ENCODE results near the gene GLS.

Gene GLS

DNA sequence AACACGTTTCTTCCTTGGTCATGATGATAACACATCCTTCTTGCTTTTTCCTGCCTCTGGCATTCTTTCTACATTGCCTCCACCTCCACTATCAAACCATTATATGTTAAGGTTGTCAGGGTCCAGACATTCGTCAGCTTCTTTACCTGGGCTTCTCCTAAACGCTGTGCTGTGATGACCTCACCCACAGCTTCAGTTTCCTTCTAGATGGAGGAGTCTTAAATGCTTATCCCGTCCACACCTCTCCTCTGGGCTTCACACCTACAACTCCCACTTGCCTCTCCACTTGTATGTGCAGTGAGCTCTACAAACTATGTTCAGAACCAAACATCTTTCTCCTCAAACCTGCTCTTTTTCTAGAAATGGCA is 134.0 kb downstream of the GLS start:
- Mint-ChIP-seq H3K4me3 (no peak overlapping the region), H3K4me1 (no peaks in the 10 kb centered on the region), H3K9me3 (peaks cover 5% of the 10 kb centered on the region), H3K27me3 (ENCODE audit: low read depth, poor library complexity) (peaks cover 8% of the 10 kb centered on the region), H3K27ac (no peak overlapping the region), H3K36me3 (ENCODE audit: low read depth) (peaks cover 7% of the 10 kb centered on the region)
- no peak for DNase-seq
- TF ChIP-seq, protein P1, sequence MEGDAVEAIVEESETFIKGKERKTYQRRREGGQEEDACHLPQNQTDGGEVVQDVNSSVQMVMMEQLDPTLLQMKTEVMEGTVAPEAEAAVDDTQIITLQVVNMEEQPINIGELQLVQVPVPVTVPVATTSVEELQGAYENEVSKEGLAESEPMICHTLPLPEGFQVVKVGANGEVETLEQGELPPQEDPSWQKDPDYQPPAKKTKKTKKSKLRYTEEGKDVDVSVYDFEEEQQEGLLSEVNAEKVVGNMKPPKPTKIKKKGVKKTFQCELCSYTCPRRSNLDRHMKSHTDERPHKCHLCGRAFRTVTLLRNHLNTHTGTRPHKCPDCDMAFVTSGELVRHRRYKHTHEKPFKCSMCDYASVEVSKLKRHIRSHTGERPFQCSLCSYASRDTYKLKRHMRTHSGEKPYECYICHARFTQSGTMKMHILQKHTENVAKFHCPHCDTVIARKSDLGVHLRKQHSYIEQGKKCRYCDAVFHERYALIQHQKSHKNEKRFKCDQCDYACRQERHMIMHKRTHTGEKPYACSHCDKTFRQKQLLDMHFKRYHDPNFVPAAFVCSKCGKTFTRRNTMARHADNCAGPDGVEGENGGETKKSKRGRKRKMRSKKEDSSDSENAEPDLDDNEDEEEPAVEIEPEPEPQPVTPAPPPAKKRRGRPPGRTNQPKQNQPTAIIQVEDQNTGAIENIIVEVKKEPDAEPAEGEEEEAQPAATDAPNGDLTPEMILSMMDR (IDR thresholded peaks at IDR 0.05): no peak

Measured in nephron progenitor cell (in vitro differentiated cells).